Measurements from ENCODE around the gene GRM8. TPM values are rescaled to one million over a fixed set of nuclear protein-coding genes. Genes with fewer than 3 reads are reported as not detected.

The GRM8 gene
- total RNA-seq, 1 experiment from 2014 or later: not detected

GRCh38 chr7:127290116-127290655, 37.4 kb upstream of the GRM8 start:
- Histone ChIP-seq H3K27ac (ENCODE audit: low read length) (no peak overlapping the region), H3K4me3 (ENCODE audit: low read depth in 2 of 2, low read length in 2 of 2) (no peak overlapping the region), H3K36me3 (ENCODE audit: control insufficient read depth, insufficient read depth, low read length) (no peaks in the 10 kb centered on the region), H3K4me1 (ENCODE audit: control insufficient read depth, insufficient read depth, low read length) (no peaks in the 10 kb centered on the region), H3K9me3 (ENCODE audit: control insufficient read depth, insufficient read depth, low read depth, low read length) (no peaks in the 10 kb centered on the region), H3K27me3 (ENCODE audit: control insufficient read depth, insufficient read depth, low read length) (peaks cover 3% of the 10 kb centered on the region; the same call in 1 of the 2 replicates)
- in situ Hi-C loops (cut with HindIII; ENCODE audit: low pct_unique_long_range_greater_than_20kb, low sequenced_read_pairs) (no loop called here), intact Hi-C loops (cut with micrococcal nuclease; ENCODE audit: unreplicated experiment) (no loop called here)
- DNase-seq (ENCODE audit: low read depth, low spot score) (no peak), ATAC-seq (no peak)
- POLR2A ChIA-PET: no interaction called here
- CTCF ChIA-PET: no interaction called here
- no peak for TF ChIP-seq REST (IDR thresholded peaks at IDR 0.05; ENCODE audit: insufficient read depth in 1 of 2, low read depth in 2 of 2, low read length in 1 of 2)
- BruUV-seq (replicated peaks): no TSS peak

DNA sequence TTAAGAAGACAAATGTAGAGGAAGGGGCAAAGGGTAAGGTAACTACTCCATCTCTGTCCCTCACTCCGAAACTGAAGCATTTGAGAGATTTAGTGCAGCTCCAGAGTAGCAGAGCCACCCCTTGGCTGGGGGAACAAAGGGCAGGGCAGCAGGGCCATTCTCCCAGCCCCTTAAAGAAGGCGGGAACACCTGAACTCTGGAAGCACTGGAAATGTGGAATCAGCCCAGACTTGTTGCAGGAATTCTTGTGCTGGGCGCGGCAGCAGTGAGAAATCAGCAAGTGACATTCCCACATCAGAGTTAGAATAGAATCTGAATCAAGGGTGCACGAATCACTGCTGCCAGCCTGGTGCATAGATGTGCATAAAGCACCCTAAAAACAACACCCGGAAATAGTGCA, 34.4 kb upstream of the GRM8 start:
- peaks cover 3% of the 10 kb centered on the region; the same call in 1 of the 2 replicates for H3K27me3 ChIP-seq (ENCODE audit: control insufficient read depth, insufficient read depth, low read length)
- intact Hi-C loops (cut with micrococcal nuclease; ENCODE audit: unreplicated experiment): no loop called here
- H3K36me3 ChIP-seq (ENCODE audit: control insufficient read depth, insufficient read depth, low read length): no peaks in the 10 kb centered on the region
- no TSS peak for BruUV-seq (replicated peaks)
- no peak overlapping the region for H3K4me3 ChIP-seq (ENCODE audit: low read depth in 2 of 2, low read length in 2 of 2)
- no peak for ATAC-seq
- no peak overlapping the region for H3K27ac ChIP-seq (ENCODE audit: low read length)
- POLR2A ChIA-PET: no interaction called here
- CTCF ChIA-PET: no interaction called here
- no peak for DNase-seq (ENCODE audit: low read depth, low spot score)
- H3K4me1 ChIP-seq (ENCODE audit: control insufficient read depth, insufficient read depth, low read length): no peaks in the 10 kb centered on the region
- in situ Hi-C loops (cut with HindIII; ENCODE audit: low pct_unique_long_range_greater_than_20kb, low sequenced_read_pairs): no loop called here
- no peaks in the 10 kb centered on the region for H3K9me3 ChIP-seq (ENCODE audit: control insufficient read depth, insufficient read depth, low read depth, low read length)
- TF ChIP-seq POLR2AphosphoS5 (IDR thresholded peaks at IDR 0.05; ENCODE audit: low read depth, low read length) (no peak), SIN3A (IDR thresholded peaks at IDR 0.05; ENCODE audit: borderline replicate concordance, insufficient read depth, low read depth, low read length) (no peak), REST (IDR thresholded peaks at IDR 0.05; ENCODE audit: insufficient read depth in 1 of 2, low read depth in 2 of 2, low read length in 1 of 2) (no peak), TCF7L2 (IDR thresholded peaks at IDR 0.05; ENCODE audit: low read depth, low read length) (no peak), CTCF (IDR thresholded peaks at IDR 0.05) (no peak)
